ENCODE measurements around the gene STEAP1B. TPM values are rescaled to one million over a fixed set of nuclear protein-coding genes. Genes with fewer than 3 reads are reported as not detected.

STEAP1B gene
- polyA plus RNA-seq, 1 of the 3 experiments (the other 2 are of a cell fraction): 14.7 TPM

DNA sequence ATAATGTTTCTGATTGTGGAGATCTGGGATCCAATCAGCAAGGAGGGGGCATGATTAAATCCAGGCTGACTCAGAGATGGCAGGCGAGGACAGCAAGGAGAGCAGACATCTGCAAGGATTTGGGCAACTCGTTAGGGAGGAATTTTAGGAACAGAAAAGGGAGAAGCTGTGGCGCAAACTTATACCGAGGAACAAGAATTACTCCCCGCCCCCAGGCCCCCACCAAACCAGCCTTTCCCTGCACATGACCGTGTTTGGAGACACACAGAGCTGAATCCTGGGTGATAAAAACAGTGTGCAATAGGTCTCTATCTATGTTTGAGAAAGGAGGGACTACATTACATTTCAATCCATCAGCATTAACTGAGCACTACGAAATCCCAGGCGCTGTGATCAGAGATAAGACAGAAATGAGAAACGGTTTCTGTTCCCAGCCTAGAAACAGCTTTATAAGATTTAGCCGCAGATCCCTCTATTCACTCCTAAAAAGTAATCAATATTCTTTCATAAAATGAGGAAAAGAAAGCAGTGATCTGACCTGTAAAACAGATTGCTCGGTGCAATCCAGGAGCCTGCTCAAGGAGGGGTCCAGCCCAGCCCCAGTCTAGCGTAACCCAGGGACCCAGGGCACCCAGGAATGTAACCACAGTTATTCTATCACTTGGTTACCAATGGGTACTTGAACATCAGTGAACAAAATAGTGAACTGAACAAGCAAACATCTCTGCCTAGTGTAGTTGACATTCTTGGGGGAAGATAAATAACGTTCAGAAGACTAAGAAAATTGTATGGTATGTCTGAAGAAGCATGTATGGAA, 105.9 kb downstream of the STEAP1B start:
- H3K27me3 ChIP-seq (ENCODE audit: insufficient read depth): no peaks in the 10 kb centered on the region
- H3K9me3 ChIP-seq: no peaks in the 10 kb centered on the region
- DNase-seq: peak; percentile 57
- H3K4me3 ChIP-seq (ENCODE audit: low read depth in 2 of 2, low read length in 1 of 2): no peak overlapping the region
- ChIA-PET CTCF (interaction anchor here (1.0 to 1.6 kb wide), 5 partner anchors 19 to 284 kb away, joined by 3 to 5 read pairs (median 3); no protein-coding TSS in a partner anchor), POLR2A (interaction anchor here (1.2 kb wide), 1 partner anchor 86 kb away, joined by 4 read pairs; no protein-coding TSS in a partner anchor)
- peaks cover 9 to 12% of the 10 kb centered on the region in 2 experiments; a peak in 2 of 4 replicates for H3K4me1 ChIP-seq (ENCODE audit: control insufficient read depth in 1 of 2, insufficient read depth in 2 of 2, low read depth in 1 of 2, low read length in 1 of 2)
- WGBS (ENCODE audit: low lambda C conversion rate): 37% methylated on average over 13 of the region's 13 CpGs
- H3K9me2 ChIP-seq: no peaks in the 10 kb centered on the region
- H3K79me2 ChIP-seq (ENCODE audit: insufficient read depth): no peaks in the 10 kb centered on the region
- peak overlapping the region in 1 of 2 experiments; percentile 19; a peak in 1 of 4 replicates for H3K27ac ChIP-seq (ENCODE audit: low read depth in 2 of 2, low read length in 1 of 2)
- no peak for TF ChIP-seq FOXM1 (IDR thresholded peaks at IDR 0.05; ENCODE audit: low read depth)
- 0 out of 2 replicates have a peak, but pooled peaks have one; percentile 22 for TF ChIP-seq RCOR1 (IDR thresholded peaks at IDR 0.05; ENCODE audit: low read length)
- peak; percentile 75 for TF ChIP-seq TCF12 (IDR thresholded peaks at IDR 0.05)
- no peak for TF ChIP-seq EZH2phosphoT487 (IDR thresholded peaks at IDR 0.05; ENCODE audit: borderline replicate concordance, low read depth)
- TF ChIP-seq POLR2AphosphoS5 (IDR thresholded peaks at IDR 0.05; ENCODE audit: low read depth, low read length): no peak
- peak; percentile 3 for TF ChIP-seq CHD2 (IDR thresholded peaks at IDR 0.05; ENCODE audit: low read length, partially characterized antibody)
- TF ChIP-seq, protein P1, sequence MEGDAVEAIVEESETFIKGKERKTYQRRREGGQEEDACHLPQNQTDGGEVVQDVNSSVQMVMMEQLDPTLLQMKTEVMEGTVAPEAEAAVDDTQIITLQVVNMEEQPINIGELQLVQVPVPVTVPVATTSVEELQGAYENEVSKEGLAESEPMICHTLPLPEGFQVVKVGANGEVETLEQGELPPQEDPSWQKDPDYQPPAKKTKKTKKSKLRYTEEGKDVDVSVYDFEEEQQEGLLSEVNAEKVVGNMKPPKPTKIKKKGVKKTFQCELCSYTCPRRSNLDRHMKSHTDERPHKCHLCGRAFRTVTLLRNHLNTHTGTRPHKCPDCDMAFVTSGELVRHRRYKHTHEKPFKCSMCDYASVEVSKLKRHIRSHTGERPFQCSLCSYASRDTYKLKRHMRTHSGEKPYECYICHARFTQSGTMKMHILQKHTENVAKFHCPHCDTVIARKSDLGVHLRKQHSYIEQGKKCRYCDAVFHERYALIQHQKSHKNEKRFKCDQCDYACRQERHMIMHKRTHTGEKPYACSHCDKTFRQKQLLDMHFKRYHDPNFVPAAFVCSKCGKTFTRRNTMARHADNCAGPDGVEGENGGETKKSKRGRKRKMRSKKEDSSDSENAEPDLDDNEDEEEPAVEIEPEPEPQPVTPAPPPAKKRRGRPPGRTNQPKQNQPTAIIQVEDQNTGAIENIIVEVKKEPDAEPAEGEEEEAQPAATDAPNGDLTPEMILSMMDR (IDR thresholded peaks at IDR 0.05): no peak
- no peak for TF ChIP-seq RFX5 (IDR thresholded peaks at IDR 0.05; ENCODE audit: low read length)
- no peak for TF ChIP-seq RXRA (IDR thresholded peaks at IDR 0.05; ENCODE audit: borderline replicate concordance, low read depth)
- TF ChIP-seq, protein P2, sequence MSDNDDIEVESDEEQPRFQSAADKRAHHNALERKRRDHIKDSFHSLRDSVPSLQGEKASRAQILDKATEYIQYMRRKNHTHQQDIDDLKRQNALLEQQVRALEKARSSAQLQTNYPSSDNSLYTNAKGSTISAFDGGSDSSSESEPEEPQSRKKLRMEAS (IDR thresholded peaks at IDR 0.05; ENCODE audit: low read depth): no peak
- peak; percentile 11; the same call in 1 of the 2 replicates for TF ChIP-seq RAD21 (IDR thresholded peaks at IDR 0.05; ENCODE audit: low read length)
- TF ChIP-seq, protein P3, sequence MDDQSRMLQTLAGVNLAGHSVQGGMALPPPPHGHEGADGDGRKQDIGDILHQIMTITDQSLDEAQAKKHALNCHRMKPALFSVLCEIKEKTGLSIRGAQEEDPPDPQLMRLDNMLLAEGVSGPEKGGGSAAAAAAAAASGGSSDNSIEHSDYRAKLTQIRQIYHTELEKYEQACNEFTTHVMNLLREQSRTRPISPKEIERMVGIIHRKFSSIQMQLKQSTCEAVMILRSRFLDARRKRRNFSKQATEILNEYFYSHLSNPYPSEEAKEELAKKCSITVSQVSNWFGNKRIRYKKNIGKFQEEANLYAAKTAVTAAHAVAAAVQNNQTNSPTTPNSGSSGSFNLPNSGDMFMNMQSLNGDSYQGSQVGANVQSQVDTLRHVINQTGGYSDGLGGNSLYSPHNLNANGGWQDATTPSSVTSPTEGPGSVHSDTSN (IDR thresholded peaks at IDR 0.05): peak; percentile 57; the same call in 1 of the 2 replicates
- peak; percentile 84 for TF ChIP-seq GATA2 (CRISPR knock-in tag; IDR thresholded peaks at IDR 0.05)
- TF ChIP-seq SMC3 (IDR thresholded peaks at IDR 0.05; ENCODE audit: low read depth, low read length): no peak; the same call in 1 of the 2 replicates
- no peak for TF ChIP-seq SIN3A (IDR thresholded peaks at IDR 0.05; ENCODE audit: borderline replicate concordance, low read depth, low read length)
- peak; percentile 41 for TF ChIP-seq FOXJ3 (CRISPR knock-in tag; IDR thresholded peaks at IDR 0.05)
- no peak for TF ChIP-seq NFIC (IDR thresholded peaks at IDR 0.05; ENCODE audit: borderline replicate concordance)
- H2AFZ ChIP-seq (ENCODE audit: low read depth): peak overlapping the region; percentile 30; the same call in 1 of the 2 replicates
- peaks cover 13% of the 10 kb centered on the region for H3F3A ChIP-seq (replicated peaks; ENCODE audit: insufficient read depth)
- no peak overlapping the region for H3K9ac ChIP-seq
- H4K20me1 ChIP-seq (ENCODE audit: insufficient read depth): no peaks in the 10 kb centered on the region
- H3K4me2 ChIP-seq: peak overlapping the region; percentile 37; the same call in 1 of the 2 replicates
- no peaks in the 10 kb centered on the region for H3K36me3 ChIP-seq (replicated peaks in 1 of 2; ENCODE audit: control insufficient read depth in 1 of 2, insufficient read depth in 2 of 2, low read length in 1 of 2)
